ENCODE results near the gene GLOD4.

DNA sequence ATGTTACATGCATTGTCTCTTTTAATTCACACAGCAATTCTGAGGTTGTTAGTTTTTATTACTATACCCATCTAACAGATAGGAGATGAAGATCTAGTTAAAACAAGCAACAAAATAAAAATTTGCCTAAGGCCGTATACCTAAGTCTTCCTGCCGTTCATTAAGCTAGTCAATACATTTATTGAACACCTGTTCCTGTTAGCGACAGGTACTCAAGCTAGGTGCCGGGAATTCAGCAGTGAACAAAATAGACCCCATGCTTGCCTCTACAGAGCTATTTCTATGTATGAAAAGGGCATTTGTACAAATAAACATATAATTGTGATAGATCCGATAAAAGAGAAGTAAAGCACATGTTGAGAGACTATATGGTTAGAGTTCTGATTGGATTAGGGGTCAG, 64.0 kb downstream of the GLOD4 start:
- TF ChIP-seq CTCF (IDR thresholded peaks at IDR 0.05) (no peak), POLR2A (IDR thresholded peaks at IDR 0.05) (no peak)
